GM18526 (cell line): ENCODE results near the gene TTC28.

ENCODE experiments used
- POLR2A ChIP-seq: IDR thresholded peaks from 3 replicates; pipeline ENCODE4 v1.6.1; 2011; ENCODE audit not compliant: insufficient read length; ENCODE audit errors: extremely low read depth

Gene TTC28

DNA sequence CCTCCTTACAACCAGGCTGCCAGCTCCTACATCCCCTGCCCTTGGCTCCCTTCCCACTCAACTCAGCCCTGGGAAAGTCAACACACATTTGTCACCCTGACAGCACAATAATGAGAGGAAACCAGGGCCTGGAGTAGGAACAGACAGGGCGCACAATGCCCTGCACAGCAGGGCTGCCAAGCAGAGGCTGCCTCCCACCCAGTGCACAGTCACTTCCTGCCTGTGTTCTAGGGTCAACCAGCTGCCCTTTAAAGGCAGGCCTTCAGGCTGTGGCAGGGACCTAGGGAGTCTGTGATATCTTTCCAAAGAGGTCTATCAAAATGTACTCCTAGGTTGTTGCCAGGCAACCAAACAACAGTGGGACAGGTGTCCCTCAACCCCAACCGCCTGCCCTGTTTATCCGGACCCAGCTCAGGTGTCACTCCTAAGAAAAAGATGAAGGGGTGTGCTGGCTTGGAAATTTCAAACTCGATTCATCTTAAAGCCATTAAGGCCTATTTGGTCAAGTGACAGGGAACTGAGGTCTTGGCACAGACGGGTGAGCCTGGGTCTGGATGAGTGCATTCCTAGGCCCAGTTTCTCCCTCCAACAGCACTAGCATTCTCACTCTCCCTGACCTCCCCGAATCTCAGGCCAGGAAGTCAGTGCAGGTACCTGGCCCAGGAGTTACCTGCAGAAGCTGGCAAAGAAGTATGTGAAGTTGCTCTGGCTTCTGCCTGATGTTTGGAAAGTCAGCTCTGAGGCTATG is 650.3 kb downstream of the TTC28 start:
- no peak for TF ChIP-seq POLR2A

DNA sequence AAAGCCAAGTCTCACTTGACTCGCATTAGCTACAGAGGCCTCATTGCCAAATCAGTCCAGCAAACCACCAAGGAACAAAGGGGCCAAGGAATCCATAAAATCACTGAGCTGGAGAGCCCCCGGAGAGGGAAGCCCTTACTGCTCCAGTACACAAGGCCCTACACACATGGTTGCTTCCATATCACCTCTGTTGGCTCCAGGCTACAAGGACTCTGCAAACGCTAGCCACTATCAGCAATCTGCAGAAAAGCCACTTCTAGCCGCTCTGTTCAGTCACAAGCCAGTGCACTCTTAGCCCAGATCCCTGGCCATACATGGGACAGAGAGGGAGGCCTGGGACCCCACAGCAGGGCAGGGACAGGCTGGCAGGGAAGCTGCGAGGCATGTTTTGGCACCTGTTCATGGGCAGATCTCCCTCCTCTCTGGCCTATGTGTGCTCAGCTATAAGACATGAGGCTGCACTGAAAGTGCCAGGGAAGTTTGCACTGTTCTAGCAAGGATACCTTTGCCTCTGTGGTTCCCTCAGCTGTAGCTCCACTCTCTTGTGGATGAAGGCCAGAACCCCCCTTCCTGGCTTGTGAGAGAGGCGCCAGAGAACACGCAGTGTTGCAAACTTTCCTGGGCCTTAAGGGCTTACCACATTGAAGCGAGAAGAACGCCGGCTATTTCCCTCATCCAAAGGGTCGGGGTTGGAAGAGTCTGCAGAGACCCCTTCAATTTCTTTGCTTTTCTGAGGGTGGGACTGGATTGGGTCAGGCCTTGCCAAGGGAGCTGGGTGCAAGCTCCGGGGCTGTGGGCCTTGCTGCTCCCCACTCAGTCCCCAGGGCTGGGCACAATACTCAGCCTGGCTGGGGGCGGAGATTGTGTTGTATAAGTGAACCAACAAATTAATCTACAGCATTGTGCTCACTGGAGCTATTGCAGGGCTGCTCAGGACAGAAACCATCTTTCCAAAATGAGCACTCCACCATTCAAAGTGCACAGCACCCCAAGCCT is 651.9 kb downstream of the TTC28 start:
- TF ChIP-seq POLR2A = no peak

DNA sequence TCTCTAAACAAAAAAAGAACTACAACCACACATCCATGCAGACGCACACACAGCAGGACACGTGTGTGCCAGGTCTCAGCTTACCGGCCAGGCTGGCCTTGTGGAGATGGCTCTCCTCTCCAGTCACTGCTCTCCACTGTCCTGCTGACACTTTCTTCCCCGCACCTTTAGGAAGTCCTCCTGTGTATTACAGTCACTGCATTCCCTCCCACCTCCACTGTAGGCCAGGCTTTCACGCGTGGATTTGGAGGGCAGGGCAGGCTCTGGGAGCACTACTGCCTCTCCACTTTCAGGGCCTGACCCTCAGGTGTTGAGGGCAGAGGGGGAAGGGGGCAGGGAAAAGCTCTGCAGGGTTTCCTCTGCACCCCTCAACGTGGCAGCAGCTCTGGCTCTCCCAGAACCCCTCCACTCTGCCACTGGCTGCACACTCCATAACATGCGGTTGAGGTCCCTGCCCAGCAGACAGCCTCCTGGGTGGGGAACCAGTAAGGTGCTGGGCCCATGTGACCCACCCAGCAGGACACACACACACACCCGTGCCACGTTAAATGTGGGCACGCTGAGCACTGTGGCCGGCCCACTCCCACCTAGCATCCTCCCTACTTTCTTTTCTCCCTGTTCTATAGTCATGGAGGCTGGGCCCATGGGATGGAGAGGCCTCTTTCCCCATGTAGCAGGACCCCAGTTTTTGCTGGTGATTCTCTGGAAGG is 653.6 kb downstream of the TTC28 start:
- no peak for TF ChIP-seq POLR2A

DNA sequence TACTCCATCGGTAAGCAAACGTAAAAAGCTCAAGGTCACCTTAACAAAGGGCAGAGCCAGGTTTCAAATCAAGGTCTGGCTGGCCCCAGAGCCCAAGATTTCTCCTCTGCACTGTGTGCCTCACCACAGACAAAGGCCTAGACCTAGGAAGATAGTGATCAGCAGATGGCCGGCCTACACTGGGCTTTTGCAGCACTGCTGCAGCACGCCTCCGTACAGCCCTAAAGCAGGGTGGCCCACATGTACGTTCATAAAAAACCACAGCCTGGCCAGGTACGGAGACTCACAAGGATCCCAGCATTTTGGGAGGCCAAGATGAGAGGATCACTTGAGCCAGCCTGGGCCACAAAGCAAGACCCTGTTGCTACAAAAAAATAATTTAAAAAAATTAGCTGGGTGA is 654.3 kb downstream of the TTC28 start:
- no peak for TF ChIP-seq POLR2A

DNA sequence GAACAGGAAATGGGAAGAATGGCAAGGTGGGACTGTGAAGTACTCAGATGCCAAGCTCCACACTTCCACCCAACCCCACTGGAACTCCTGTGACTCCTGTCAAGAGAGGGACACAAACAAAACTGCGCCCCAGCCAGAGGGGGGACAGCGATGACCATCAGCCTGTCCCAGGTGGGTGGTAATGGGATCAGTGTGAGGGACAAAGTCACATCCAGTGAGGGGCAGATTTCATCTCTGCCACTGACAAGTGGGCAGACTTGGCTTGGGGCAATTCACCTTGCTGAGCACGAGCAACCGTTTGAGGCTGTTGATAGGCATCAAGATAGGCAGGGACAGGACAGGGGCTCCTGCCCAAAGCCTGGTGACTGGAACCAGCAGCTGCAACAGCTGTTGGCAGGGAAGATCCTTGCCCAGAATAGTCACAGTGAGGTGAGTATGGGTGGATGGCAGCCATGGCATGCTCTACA is 655.2 kb downstream of the TTC28 start:
- TF ChIP-seq POLR2A = no peak

DNA sequence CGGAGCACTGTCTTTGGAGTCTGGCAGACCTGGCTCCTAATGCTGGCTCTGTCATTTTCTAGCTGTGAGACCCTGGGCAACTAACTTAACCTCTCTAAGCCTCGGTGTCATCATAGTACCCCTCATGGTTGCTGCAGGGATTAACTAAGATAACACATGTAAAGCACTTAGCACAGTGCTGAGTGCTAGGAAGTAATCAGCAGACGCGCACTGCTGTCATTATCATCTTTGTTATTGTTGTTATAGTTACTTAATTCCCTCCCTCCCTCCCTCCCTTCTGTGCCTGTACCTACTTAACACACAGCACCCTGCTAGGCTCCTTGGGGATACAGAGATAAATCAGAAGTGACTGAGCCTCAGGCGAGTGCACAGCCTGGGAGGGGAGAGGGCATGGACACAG is 655.9 kb downstream of the TTC28 start:
- TF ChIP-seq POLR2A = no peak

DNA sequence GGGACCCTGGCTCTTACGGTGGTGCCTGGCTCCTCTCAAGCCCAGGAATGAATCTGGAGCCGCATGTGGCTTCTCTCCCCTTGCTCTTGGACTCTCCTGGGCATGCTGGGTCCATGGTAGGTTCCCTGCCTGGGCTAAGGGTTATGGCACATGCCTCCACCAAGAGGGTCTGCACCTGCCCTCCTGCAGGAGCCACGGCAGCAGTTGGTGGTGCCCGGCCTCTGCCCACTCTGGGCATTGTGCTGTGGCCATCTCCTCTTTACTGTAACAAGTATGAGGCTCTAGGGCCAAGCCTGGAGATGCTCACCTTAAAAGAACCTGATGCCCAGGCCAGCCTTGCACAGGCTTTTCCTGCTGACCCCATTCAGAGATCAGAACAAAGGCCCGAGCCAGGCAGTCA is 656.6 kb downstream of the TTC28 start:
- no peak for TF ChIP-seq POLR2A

DNA sequence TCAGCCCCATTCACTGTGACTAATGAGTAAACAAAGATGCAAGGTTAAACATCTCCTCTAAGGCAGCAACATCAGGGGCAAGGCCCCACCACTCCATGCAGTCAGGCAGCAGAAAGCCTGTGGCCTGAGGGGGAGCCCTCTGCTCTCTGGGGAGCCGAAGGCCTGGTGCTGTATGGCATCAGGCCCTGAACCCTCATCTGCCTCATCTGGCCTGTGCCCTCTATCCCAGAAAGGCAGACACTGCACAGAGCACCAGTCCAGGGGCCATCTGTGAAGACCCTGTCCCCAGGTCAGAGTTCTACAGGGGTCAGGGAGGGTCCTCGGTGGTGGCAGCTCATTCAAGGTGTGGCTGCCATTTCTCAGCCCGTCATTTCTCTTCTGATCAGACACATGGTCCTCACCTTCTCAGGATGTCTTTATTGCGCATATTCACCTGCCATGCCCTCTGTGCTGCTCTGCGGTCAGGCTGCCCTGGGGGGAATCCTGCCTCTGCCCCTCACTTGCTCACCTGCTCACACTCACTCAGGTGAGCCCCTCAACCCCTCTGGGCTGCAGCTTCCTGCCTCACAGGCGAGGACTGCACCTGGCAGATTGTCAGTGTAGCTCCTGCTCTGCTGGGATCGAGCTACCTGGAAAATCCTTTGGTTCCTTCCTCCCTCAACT is 657.5 kb downstream of the TTC28 start:
- no peak for TF ChIP-seq POLR2A

DNA sequence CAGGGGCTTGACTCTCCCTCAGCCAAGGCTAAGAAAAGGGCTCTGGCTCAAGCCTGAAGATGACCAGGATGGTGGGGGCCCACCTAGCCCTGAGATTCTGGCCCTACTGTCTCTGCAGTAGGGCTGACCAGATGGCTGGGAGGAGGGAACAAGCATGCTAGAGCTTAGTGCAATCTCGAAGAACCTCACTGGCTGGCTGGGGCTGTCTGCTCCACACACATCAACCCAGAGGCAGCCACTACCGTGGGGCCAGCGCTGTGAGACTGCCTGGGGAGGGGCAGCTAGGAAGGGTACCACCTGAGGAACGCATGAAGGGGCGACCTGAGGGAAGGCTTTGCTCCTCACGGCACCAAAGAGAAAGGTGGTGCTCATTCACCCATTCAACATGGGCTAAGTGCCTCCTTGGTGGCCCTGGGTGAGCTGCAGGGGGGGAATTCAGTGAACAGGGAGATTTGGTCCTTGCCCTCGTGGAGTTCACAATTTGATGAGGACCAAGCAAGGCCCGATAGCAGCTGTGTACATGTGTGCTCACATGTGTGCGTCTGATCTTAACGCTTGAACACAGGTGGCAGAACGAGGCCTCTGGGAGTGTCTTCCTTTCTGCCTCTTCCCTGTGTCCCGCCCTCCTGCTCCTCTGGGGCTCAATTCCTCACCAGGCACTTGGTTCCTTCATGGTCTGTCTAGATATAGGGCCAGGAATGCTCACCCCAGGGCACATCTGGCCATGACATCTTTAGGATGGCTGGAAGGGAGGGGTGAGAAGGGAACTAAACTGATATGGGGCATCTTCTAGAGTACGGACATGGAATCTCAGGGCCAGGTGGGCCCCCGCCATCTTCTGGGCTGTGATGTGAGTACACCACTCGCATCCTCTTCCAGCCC is 658.3 kb downstream of the TTC28 start:
- TF ChIP-seq POLR2A = no peak

DNA sequence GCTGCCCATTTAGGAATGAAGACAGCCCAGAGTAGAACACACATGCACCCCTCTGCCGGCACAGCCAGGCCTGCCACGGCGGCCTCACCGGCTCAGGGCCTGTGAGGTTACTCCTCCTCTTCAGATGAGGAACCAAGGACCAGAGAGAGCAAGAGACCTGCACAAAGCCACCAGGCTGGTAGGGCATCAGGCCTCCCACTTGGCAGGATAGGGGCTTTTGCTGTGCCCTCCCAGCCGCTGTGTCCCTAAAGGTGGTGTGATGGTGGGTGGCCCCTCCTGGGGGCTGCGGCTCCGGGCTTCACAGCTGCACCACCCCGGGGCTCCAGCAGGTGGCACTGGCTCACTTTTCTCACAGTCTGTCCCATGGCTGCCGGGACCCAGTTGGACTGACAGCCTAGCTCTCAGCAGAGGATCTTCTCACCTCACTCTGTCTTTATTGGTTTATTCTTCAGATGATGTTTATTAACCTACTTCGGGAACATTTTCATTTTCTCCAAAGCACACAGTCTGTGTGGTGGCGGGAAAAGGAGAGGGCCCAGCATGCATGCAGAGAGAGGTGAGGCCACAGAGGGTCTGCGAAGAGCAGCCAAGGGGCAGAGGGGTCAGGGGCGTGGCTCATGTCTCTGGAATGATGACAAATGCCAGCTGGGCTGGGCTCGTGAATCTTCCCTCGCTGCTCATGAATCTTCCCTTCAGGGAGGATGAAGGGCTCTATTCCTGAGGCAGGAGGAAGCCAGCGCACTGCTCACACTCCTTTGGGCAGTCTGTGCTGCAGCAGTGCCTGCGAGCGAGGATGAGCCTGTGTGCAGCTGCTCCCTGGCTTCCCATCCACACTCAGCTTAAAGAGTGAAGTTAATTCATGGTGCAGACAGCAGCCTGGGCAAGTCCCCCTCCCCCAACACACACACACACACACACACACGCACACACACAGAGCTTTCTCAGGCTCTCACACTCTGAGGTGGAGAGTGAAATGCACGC is 659.5 kb downstream of the TTC28 start:
- TF ChIP-seq POLR2A = no peak

DNA sequence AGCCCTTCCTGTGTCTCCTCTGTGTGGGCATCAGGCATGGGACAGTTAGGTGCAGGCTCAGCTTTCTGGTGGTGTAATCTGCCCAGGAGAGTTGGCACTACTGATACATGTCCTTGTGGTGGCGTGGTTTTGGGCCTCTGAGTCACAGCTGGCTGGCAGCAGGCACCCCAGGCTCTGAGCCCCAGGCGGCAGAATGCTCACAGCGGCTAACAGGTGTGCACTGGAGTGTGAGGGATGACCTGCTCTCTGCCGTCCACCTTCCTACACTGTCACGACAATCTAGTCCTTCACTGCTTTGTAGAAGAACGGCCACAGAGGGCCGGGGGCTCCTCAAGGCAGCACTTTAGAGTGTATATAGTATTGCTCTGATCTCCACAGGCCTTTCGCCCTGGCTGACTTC is 660.3 kb downstream of the TTC28 start:
- TF ChIP-seq POLR2A = no peak

DNA sequence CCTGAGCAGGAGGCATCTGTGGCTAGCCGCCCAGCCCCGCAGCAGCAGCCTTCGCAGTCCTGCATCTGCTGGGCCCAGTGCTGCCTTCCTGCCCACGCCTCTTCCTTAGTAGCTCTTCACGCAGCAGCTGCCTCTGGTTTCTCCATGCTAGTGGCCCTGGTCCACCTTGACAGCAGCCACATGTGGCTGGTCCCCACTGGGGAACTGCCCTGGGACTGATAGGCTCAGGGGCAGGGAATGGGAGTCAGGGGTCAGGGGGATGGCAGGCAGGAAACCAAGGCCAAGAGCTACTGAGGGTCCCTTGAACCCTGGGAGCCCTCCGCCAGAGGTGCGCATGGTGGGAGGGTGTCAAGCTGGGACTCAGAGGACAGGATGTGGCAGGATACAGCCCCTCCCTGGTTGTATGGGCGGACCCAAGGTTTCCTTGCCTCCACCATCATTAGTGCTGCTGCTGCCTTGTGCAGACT is 661.1 kb downstream of the TTC28 start:
- TF ChIP-seq POLR2A = no peak

DNA sequence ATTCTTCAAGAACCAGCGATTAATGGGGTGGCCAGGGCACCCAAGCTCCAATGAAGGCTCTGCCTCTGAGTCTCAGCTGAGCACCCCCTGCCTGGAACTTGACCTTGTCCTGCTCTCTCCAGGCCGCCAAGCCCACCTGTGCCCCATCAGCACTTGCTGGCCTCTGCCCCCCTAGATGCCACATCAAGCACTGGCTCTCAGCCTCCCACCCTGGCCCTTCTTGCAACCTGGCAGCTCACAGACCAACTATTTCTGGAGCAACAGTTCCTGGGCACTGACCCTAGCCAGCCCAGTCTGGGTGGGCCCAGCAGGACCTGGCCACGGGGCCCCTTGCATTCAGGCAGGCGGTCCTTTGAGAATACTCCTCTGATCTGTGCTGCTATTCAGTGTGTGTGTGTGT is 661.8 kb downstream of the TTC28 start:
- no peak for TF ChIP-seq POLR2A
